DMS79 treated with DMSO at 0.1 percent for 48 hours (cell line): Measurements from ENCODE around the gene ZFHX3.

Experiments used
- DNase-seq: peaks from one replicate; lab custom pipeline; 2025; lab: John Stamatoyannopoulos, UW

The ZFHX3 gene

GRCh38 chr16:72928090-72928981, 119.6 kb downstream of the ZFHX3 start:
- no peak for DNase-seq

GRCh38 chr16:72927199-72928089, 120.5 kb downstream of the ZFHX3 start:
- peak; percentile 59 for DNase-seq

GRCh38 chr16:72926177-72927070, 121.5 kb downstream of the ZFHX3 start:
- DNase-seq, result no peak

GRCh38 chr16:72925631-72925979, 122.3 kb downstream of the ZFHX3 start:
- no peak for DNase-seq

GRCh38 chr16:72924927-72925630, 122.8 kb downstream of the ZFHX3 start:
- DNase-seq, result no peak

GRCh38 chr16:72924537-72924926, 123.4 kb downstream of the ZFHX3 start:
- DNase-seq, result no peak

GRCh38 chr16:72923757-72924156, 124.2 kb downstream of the ZFHX3 start:
- peak; percentile 75 for DNase-seq

- DNase-seq, result no peak
These were observed 125.2 kb downstream of the ZFHX3 start for GRCh38 chr16:72922714-72923113.

- peak; percentile 67 for DNase-seq
These were observed 126.3 kb downstream of the ZFHX3 start for GRCh38 chr16:72921620-72922019.

- no peak for DNase-seq
These were observed 126.8 kb downstream of the ZFHX3 start for GRCh38 chr16:72921106-72921505.

GRCh38 chr16:72917051-72917450, 130.9 kb downstream of the ZFHX3 start:
- no peak for DNase-seq

- no peak for DNase-seq
These were observed 132.6 kb downstream of the ZFHX3 start for GRCh38 chr16:72915331-72915730.

- no peak for DNase-seq
These were observed 134.4 kb downstream of the ZFHX3 start for GRCh38 chr16:72913551-72913950.

- no peak for DNase-seq
These were observed 136.0 kb downstream of the ZFHX3 start for GRCh38 chr16:72911971-72912370.

- no peak for DNase-seq
These were observed 137.1 kb downstream of the ZFHX3 start for GRCh38 chr16:72910875-72911274.

GRCh38 chr16:72910381-72910780, 137.5 kb downstream of the ZFHX3 start:
- no peak for DNase-seq

- DNase-seq, result no peak
These were observed 138.7 kb downstream of the ZFHX3 start for GRCh38 chr16:72909196-72909595.

GRCh38 chr16:72908362-72909167, 139.4 kb downstream of the ZFHX3 start:
- no peak for DNase-seq

GRCh38 chr16:72905581-72905980, 142.3 kb downstream of the ZFHX3 start:
- no peak for DNase-seq

GRCh38 chr16:72903176-72903575, 144.8 kb downstream of the ZFHX3 start:
- no peak for DNase-seq
